IPS-11a (cell line): Measurements from ENCODE around the gene CRISPLD2.

Source experiments
- H3K4me3 ChIP-seq: one replicate; pipeline ENCODE4 v1.5.1; 2013; ENCODE audit warnings: low read depth, low read length, control low read depth

Gene CRISPLD2

GRCh38 chr16:84879569-84880487 lies 60.0 kb downstream of the CRISPLD2 start:
- no peak overlapping the region for H3K4me3 ChIP-seq

GRCh38 chr16:84881702-84882521 lies 62.1 kb downstream of the CRISPLD2 start:
- no peak overlapping the region for H3K4me3 ChIP-seq

DNA sequence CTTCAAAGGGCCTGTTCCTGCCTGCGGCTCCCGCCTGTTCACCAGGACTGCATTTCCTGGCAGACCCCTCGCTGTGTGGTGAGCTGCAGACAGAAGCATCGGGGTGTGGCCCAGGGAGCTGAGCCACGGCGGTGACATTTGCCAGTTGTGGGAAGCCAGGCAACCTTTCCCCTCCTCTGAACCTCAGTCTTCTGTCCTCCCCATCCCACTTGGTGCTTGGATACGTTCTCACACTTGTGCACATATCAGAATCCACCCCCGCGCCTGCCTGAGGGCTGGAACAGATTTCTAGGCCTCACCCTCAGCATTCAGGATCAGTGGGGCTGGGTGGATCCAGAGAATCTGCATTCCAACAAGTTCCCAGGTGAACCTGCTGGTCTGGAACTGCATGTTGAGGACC lies 63.5 kb downstream of the CRISPLD2 start:
- H3K4me3 ChIP-seq = no peak overlapping the region

GRCh38 chr16:84884246-84884595 lies 64.4 kb downstream of the CRISPLD2 start:
- H3K4me3 ChIP-seq = no peak overlapping the region

GRCh38 chr16:84884596-84885341 lies 65.0 kb downstream of the CRISPLD2 start:
- no peak overlapping the region for H3K4me3 ChIP-seq

- H3K4me3 ChIP-seq = no peak overlapping the region
These were observed 65.6 kb downstream of the CRISPLD2 start for GRCh38 chr16:84885342-84885910.

GRCh38 chr16:84886497-84887090 lies 66.8 kb downstream of the CRISPLD2 start:
- no peak overlapping the region for H3K4me3 ChIP-seq

GRCh38 chr16:84887207-84887606 lies 67.4 kb downstream of the CRISPLD2 start:
- no peak overlapping the region for H3K4me3 ChIP-seq

DNA sequence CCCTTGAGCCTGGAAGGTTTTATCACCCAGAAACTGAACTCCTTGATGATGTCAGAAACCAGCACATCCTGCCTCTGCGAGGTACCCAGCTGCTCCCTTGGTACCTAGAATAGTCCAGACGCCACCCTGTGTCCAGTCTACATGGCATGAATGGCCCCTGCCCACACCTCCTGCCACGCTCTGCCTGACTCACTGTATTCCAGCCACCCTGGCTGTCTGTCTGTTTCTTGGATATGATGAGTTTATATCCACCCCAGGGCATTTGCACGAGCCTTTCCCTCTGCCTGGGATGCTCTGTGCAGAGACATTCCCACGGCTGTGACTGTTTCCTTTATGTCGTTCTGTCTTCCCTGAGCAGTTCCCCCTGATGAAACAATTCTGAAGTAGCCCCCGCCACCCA lies 68.7 kb downstream of the CRISPLD2 start:
- no peak overlapping the region for H3K4me3 ChIP-seq

DNA sequence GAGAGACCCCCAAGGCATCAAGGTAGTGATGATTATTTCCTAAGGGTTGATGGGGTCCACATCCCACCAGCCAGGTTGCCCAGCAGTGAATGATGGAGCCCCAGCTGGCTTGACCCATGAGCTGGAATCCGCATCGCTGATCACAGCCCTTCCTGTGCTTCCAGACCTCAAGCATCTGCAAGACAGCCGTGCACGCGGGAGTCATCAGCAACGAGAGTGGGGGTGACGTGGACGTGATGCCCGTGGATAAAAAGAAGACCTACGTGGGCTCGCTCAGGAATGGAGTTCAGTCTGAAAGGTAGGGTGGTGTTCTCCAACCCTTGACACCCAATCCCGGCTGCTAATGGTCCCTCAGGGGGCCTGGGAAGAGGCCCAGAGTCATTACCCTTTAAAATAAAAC lies 69.3 kb downstream of the CRISPLD2 start:
- H3K4me3 ChIP-seq = no peak overlapping the region

DNA sequence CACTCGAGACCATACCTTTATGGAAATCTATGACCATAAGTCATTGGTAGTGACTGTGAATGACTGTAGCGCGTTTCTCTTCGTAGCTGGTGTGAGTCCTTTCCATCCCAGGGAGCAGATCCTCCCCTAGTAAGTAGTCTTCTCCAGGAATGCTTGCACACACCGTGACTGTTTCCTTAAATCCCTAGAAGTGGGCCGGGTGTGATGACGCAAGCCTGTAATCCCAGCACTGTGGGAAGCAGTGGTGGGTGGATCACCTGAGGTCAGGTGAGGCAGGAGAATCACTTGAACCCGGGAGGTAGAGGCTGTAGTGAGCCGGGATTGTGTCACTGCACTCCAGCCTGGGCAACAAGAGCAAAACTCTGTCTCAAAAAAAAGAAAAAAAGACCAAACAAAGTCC lies 70.6 kb downstream of the CRISPLD2 start:
- H3K4me3 ChIP-seq = no peak overlapping the region

DNA sequence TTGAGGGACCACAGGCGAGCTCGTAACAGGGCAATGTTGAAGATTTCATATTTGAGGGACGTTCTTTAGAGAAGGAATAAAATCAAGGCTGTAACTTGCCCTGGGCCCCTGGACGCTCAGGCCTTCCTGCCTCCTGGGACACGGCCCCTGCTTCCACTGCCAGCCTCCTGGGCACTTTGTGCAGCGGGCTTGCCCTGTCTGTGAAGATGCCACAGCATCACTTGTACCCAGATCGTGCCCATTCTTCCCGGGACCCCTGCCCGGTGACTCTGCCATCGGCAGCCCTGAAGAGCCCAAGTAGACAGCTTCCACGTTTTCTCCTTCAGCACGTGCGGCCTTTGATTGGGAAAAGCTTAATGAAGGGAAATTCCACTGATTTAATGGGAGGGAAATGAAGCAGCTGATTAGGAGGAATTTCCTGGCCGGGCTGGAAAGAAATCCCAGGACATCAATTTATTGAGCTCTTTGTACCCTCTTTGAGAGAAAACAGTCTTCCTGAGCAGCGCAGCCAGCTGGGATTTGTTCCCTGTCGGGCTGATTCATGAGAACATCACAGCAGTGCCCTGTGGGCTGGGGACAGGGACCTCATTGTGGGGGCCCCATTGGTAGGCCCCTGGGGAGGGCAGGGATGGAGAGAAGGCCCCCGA lies 71.5 kb downstream of the CRISPLD2 start:
- H3K4me3 ChIP-seq = no peak overlapping the region

GRCh38 chr16:84892097-84892496 lies 72.3 kb downstream of the CRISPLD2 start:
- no peak overlapping the region for H3K4me3 ChIP-seq

DNA sequence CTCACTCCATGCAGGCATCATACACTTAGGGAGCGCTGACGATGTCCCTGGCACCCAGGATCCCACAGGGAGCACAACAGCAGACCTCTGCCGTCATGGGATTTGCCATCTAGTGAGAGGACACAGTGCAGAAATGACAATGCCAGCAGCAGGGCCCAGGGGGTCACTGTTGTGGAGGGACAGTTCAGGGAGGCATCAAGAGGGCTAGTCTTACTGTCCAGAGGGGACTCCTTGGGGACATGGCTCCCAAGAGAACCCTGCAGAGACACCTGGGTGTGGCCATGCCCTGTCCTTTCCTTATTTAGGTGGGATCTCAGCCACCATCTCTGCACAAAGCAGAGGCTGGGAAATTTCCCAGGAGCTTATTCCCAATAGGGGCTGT lies 73.7 kb downstream of the CRISPLD2 start:
- no peak overlapping the region for H3K4me3 ChIP-seq

GRCh38 chr16:84893849-84894599 lies 74.2 kb downstream of the CRISPLD2 start:
- no peak overlapping the region for H3K4me3 ChIP-seq

GRCh38 chr16:84895016-84895415 lies 75.2 kb downstream of the CRISPLD2 start:
- no peak overlapping the region for H3K4me3 ChIP-seq

DNA sequence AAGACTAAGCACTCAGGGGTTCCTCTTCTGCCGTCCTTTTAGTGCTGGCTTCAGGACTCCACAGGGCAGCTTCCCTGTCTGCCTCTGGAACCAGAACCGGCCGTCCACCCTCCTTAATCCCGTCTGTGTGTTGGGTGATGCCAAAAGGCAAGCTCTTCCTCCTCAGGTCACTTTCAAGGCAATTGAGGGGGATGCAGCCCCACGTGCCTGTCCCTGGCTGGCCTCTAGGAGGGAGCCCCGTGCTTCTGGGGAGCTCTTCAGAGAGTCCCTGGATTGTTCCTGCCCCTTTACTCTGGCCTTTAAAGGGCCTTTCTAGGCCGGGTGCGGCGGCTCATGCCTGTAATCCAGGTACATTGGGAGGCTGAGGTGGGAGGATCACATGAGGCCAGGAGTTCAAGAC lies 77.1 kb downstream of the CRISPLD2 start:
- no peak overlapping the region for H3K4me3 ChIP-seq

GRCh38 chr16:84897911-84898377 lies 78.2 kb downstream of the CRISPLD2 start:
- H3K4me3 ChIP-seq = no peak overlapping the region

GRCh38 chr16:84898447-84898846 lies 78.7 kb downstream of the CRISPLD2 start:
- H3K4me3 ChIP-seq = no peak overlapping the region
